Activated CD8-positive, alpha-beta T cell treated with anti-CD3 and anti-CD28 coated beads, Interleukin-2, amount 10 ng/mL, durations not matched to agents 7 days and 5 days (primary cell): Measurements from ENCODE around the gene TGFBR3L. TPM values are rescaled to one million over a fixed set of nuclear protein-coding genes. Genes with fewer than 3 reads are reported as not detected.

Source experiments
- ATAC-seq: fragments of 150-1000 bp; cut with Tn5 transposase; one replicate; pipeline ENCODE4 v1.10.0; 2021; ENCODE audit warnings: moderate library complexity
- CTCF ChIA-PET: fragments of 350-600 bp; sonication (Branson Sonifier 250); formaldehyde crosslinking; loops from one replicate; lab custom pipeline; 2021; ENCODE audit warnings: antibody characterized with exemption; lab: Charles Lee
- POLR2A ChIA-PET: fragments of 350-600 bp; sonication (Branson Sonifier 250); formaldehyde crosslinking; loops from one replicate; lab custom pipeline; 2021; ENCODE audit warnings: antibody characterized with exemption; lab: Charles Lee
- DNase-seq: peaks from one replicate; pipeline ENCODE4 v3.0.0-alpha.2; 2020
- H3K27ac Mint-ChIP-seq: one replicate; pipeline ENCODE4 v1.8.0; 2021; ENCODE audit warnings: mild to moderate bottlenecking, mixed read lengths
- H3K27me3 Mint-ChIP-seq: one replicate; pipeline ENCODE4 v1.8.0; 2021; ENCODE audit warnings: low read depth, mixed read lengths
- H3K36me3 Mint-ChIP-seq: one replicate; pipeline ENCODE4 v1.8.0; 2021; ENCODE audit warnings: low read depth, mixed read lengths
- H3K4me1 Mint-ChIP-seq: one replicate; pipeline ENCODE4 v1.8.0; 2021; ENCODE audit warnings: low read depth, mixed read lengths
- H3K4me3 Mint-ChIP-seq: one replicate; pipeline ENCODE4 v1.8.0; 2021; ENCODE audit warnings: mild to moderate bottlenecking, mixed read lengths
- H3K9me3 Mint-ChIP-seq: one replicate; pipeline ENCODE4 v1.8.0; 2022; ENCODE audit warnings: mixed read lengths; ENCODE audit not compliant: insufficient read depth
- total RNA-seq, 2 experiments: library from RNA; stranded (reverse); gene quantifications; one replicate each; pipeline ENCODE4 v1.2.3, GENCODE V29; 2021

TGFBR3L gene
- total RNA-seq, 2 experiments from 2014 or later, result 2.7 to 3.6 TPM

- Mint-ChIP-seq H3K4me3 (no peak overlapping the region), H3K36me3 (peaks cover 7% of the 10 kb centered on the region), H3K4me1 (peaks cover 16% of the 10 kb centered on the region), H3K9me3 (no peaks in the 10 kb centered on the region), H3K27me3 (no peaks in the 10 kb centered on the region), H3K27ac (no peak overlapping the region)
- DNase-seq, result no peak
- POLR2A ChIA-PET, result interaction anchor here (0.9 to 1.1 kb wide), 2 partner anchors 19 to 34 kb away, joined by 3 read pairs; no protein-coding TSS in a partner anchor
- CTCF ChIA-PET, result interaction anchor here (1.1 to 5.1 kb wide), 3 partner anchors 9 to 45 kb away, joined by 3 to 40 read pairs (median 4); no protein-coding TSS in a partner anchor
- no peak for ATAC-seq
Measured at GRCh38 chr19:7899751-7900378, 14.8 kb upstream of the TGFBR3L start.

DNA sequence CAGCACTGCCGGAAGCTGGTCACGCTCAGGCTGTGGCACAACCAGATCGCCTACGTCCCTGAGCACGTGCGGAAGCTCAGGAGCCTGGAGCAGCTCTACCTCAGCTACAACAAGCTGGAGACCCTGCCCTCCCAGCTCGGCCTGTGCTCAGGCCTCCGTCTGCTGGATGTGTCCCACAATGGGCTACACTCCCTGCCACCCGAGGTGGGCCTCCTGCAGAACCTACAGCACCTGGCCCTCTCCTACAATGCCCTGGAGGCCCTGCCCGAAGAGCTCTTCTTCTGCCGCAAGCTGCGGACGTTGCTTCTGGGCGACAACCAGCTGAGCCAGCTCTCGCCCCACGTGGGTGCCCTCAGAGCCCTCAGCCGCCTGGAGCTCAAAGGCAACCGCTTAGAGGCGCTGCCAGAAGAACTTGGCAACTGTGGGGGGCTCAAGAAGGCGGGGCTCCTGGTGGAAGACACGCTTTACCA, 14.2 kb upstream of the TGFBR3L start:
- peaks cover 21% of the 10 kb centered on the region for H3K4me1 Mint-ChIP-seq
- H3K9me3 Mint-ChIP-seq, result no peaks in the 10 kb centered on the region
- no peak overlapping the region for H3K27ac Mint-ChIP-seq
- no peaks in the 10 kb centered on the region for H3K27me3 Mint-ChIP-seq
- H3K4me3 Mint-ChIP-seq, result no peak overlapping the region
- ChIA-PET POLR2A (interaction anchor here (0.9 to 1.1 kb wide), 2 partner anchors 20 to 35 kb away, joined by 3 read pairs; no protein-coding TSS in a partner anchor), CTCF (interaction anchor here (1.1 to 5.1 kb wide), 3 partner anchors 9 to 44 kb away, joined by 3 to 40 read pairs (median 4); no protein-coding TSS in a partner anchor)
- peaks cover 11% of the 10 kb centered on the region for H3K36me3 Mint-ChIP-seq
- no peak for DNase-seq
- ATAC-seq, result no peak

GRCh38 chr19:7900931-7901330, 13.7 kb upstream of the TGFBR3L start:
- Mint-ChIP-seq H3K27me3 (no peaks in the 10 kb centered on the region), H3K27ac (no peak overlapping the region), H3K9me3 (no peaks in the 10 kb centered on the region), H3K36me3 (peaks cover 14% of the 10 kb centered on the region), H3K4me1 (peaks cover 25% of the 10 kb centered on the region), H3K4me3 (no peak overlapping the region)
- ATAC-seq (no peak), DNase-seq (no peak)
- CTCF ChIA-PET, result interaction anchor here (1.1 to 5.1 kb wide), 5 partner anchors 10 to 48 kb away, joined by 3 to 40 read pairs (median 4); partner anchors contain the start of gene TIMM44
- POLR2A ChIA-PET, result interaction anchor here (0.9 to 1.1 kb wide), 2 partner anchors 20 to 35 kb away, joined by 3 read pairs; no protein-coding TSS in a partner anchor

DNA sequence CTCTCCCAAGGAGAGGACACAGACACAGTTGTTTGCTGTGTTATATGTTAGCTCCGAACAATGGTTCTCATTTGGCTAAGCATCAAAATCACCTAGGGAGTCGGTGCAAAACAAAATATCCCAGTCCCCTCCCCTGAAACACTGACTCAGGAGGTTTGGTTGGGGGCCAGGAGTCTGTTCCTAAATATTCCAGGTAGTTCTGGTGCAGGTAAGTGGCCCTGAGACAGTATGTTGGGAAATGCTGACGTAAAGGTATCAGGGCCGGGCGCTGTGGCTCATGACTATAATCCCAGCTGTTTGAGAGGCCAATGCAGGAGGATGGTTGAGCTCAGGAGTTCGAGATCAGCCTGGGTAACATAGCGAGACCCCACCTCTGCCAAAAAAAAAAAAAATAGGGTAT, 13.3 kb upstream of the TGFBR3L start:
- H3K27me3 Mint-ChIP-seq, result no peaks in the 10 kb centered on the region
- ATAC-seq (no peak), DNase-seq (no peak)
- H3K27ac Mint-ChIP-seq, result no peak overlapping the region
- ChIA-PET CTCF (interaction anchor here (0.6 to 5.1 kb wide), 5 partner anchors 10 to 49 kb away, joined by 3 to 40 read pairs (median 4); partner anchors contain the start of gene TIMM44), POLR2A (no interaction called here)
- H3K36me3 Mint-ChIP-seq, result peaks cover 14% of the 10 kb centered on the region
- H3K4me1 Mint-ChIP-seq, result peaks cover 26% of the 10 kb centered on the region
- H3K9me3 Mint-ChIP-seq, result no peaks in the 10 kb centered on the region
- no peak overlapping the region for H3K4me3 Mint-ChIP-seq

GRCh38 chr19:7902796-7903243, 11.8 kb upstream of the TGFBR3L start:
- H3K4me3 Mint-ChIP-seq, result peak overlapping the region; percentile 84
- ChIA-PET CTCF (interaction anchor here (1.0 to 5.1 kb wide), 9 partner anchors 12 to 50 kb away, joined by 3 to 40 read pairs (median 4); partner anchors contain the start of genes SNAPC2 and TIMM44), POLR2A (interaction anchor here (0.6 to 1.5 kb wide), 5 partner anchors 13 to 91 kb away, joined by 3 to 9 read pairs (median 6); partner anchors contain the start of gene SNAPC2)
- H3K9me3 Mint-ChIP-seq, result no peaks in the 10 kb centered on the region
- DNase-seq, result no peak
- H3K4me1 Mint-ChIP-seq, result peaks cover 26% of the 10 kb centered on the region
- peaks cover 19% of the 10 kb centered on the region for H3K36me3 Mint-ChIP-seq
- peak overlapping the region; percentile 91 for H3K27ac Mint-ChIP-seq
- no peak for ATAC-seq
- no peaks in the 10 kb centered on the region for H3K27me3 Mint-ChIP-seq

DNA sequence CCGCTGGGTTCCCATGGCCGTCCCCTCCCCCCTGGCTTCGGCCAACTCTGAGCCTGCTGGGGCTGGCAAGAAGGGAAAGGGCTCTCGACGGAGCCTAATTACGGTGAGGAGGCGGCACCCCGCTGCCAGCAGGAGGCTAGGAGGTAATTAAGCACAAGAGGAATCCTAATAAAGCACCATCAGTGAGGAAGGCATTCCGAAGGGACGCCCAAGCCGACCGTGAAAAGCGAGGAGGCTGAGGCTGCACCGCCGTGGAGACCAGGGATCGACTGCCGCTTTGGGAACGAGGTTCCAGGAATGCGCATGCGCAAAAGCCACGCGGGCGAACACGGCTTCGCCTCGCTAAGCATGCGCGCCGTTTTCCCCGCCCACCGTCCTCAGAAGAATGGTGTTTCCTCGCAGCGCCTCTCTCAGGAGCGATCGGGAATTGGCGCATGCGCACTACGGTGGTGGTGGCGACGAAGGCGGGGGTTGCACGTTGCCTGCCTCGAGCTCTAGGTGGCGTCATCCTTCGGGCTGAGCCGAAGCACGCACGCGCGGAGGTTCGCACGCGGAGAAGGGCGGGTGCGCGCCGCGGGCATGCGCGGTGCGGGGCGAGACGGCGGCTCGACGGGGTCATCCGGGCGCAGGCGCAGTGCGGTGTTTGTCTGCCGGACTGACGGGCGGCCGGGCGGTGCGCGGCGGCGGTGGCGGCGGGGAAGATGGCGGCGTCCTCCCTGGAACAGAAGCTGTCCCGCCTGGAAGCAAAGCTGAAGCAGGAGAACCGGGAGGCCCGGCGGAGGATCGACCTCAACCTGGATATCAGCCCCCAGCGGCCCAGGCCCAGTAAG, 11.2 kb upstream of the TGFBR3L start, which contains the start of gene MAP2K7:
Gene MAP2K7, plus strand, starts transcription at position 634 of the 830 bp plus-strand sequence. Its CDS starts 68 bp downstream, at position 702.
- ChIA-PET CTCF (interaction anchor here (0.6 to 5.1 kb wide), 13 partner anchors 12 to 233 kb away, joined by 3 to 40 read pairs (median 3); partner anchors contain the start of genes SNAPC2 and TRAPPC5), POLR2A (interaction anchor here (0.6 to 1.5 kb wide), 9 partner anchors 9 to 1014 kb away, joined by 3 to 9 read pairs (median 3); partner anchors contain the start of genes SNAPC2, TGFBR3L and TIMM44)
- Mint-ChIP-seq H3K4me1 (peaks cover 26% of the 10 kb centered on the region), H3K27me3 (no peaks in the 10 kb centered on the region), H3K36me3 (peaks cover 19% of the 10 kb centered on the region), H3K9me3 (no peaks in the 10 kb centered on the region), H3K27ac (peak within 1 kb of the TSS; percentile 95), H3K4me3 (peak within 1 kb of the TSS; percentile 85)
- DNase-seq, result peak; percentile 100
- peak; percentile 86 for ATAC-seq

DNA sequence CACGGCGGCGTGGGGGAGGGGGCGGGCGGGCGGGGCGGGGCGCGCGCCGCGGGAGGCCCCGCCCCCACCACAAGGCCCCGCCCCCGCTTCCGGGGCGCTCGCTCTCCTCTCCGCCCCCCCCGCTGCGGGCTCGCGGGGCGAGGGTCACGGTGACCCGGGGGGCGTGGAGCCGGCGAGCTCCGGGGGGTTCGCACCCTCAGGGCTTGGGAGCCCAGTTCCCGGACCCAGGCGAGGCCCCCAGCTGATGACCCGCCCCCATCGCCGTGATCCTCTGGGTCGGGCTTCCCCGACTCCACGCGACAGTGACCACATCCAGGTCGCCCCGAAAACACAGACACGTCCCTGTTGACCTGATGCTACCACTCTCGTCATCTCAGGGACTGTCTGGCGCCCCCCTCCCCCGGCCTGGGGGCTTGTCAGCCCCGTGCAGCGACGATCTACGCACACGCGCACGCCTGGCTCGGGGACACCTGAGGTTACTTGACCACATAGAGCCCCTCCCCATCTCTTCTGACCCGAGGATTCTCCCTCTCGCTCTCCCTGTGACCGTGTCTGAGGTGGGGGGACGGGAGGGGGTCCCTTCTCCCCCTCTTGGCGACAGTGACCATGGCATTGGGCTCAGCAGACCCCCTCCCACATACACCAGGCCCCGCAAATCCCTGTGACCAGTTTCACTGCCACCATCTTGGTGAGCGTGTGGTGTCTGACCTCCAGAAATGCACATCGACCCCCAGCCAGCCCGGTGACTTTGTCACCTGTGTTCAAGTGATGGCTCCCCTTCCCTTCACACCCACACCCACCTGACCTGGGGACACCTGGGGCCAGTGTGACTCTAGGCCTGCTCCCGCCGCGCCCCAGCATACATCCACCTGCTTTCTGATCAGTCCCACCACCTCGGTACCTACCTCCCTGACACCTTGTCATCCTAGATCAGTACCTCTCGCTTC, 10.3 kb upstream of the TGFBR3L start:
- Mint-ChIP-seq H3K4me3 (peak overlapping the region; percentile 85), H3K27me3 (no peaks in the 10 kb centered on the region), H3K27ac (peak overlapping the region; percentile 95), H3K36me3 (peaks cover 19% of the 10 kb centered on the region), H3K9me3 (no peaks in the 10 kb centered on the region), H3K4me1 (peaks cover 26% of the 10 kb centered on the region)
- ATAC-seq (peak; percentile 57), DNase-seq (peak; percentile 75)
- ChIA-PET CTCF (interaction anchor here (0.6 to 5.1 kb wide), 13 partner anchors 12 to 234 kb away, joined by 3 to 40 read pairs (median 3); partner anchors contain the start of genes SNAPC2 and TRAPPC5), POLR2A (interaction anchor here (0.7 to 1.5 kb wide), 7 partner anchors 8 to 1015 kb away, joined by 3 to 9 read pairs (median 5); partner anchors contain the start of genes SNAPC2, TGFBR3L and TIMM44)

- Mint-ChIP-seq H3K27me3 (no peaks in the 10 kb centered on the region), H3K36me3 (peaks cover 19% of the 10 kb centered on the region), H3K9me3 (no peaks in the 10 kb centered on the region), H3K4me3 (peak overlapping the region; percentile 85), H3K27ac (peak overlapping the region; percentile 95), H3K4me1 (peaks cover 26% of the 10 kb centered on the region)
- DNase-seq, result no peak
- ChIA-PET CTCF (no interaction called here), POLR2A (no interaction called here)
- no peak for ATAC-seq
Measured at GRCh38 chr19:7905268-7905667, 9.4 kb upstream of the TGFBR3L start.

DNA sequence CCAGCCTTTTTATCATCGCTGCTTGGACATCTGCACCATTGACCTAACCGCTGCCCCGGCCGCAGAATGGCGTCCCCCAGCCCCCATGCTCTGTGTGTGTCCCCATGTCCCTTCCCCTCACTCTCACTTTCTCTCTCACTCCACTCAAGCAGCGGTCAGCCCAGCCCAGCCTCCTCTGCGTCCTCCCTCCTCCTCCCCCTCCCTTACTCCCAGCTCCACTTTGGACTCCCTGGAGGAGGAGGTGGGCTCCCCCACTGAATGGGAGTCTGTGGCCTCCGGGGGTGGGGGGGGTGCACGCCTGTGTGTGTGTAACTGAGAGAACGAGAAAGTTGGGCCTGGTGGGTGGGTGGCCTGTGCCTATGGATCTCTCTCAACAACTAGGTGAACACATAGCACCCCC, 8.8 kb upstream of the TGFBR3L start:
- Mint-ChIP-seq H3K9me3 (no peaks in the 10 kb centered on the region), H3K27ac (peak overlapping the region; percentile 60)
- ATAC-seq, result no peak

GRCh38 chr19:7907122-7907521, 7.5 kb upstream of the TGFBR3L start:
- Mint-ChIP-seq H3K4me3 (no peak overlapping the region), H3K36me3 (peaks cover 34% of the 10 kb centered on the region), H3K4me1 (peaks cover 26% of the 10 kb centered on the region), H3K27me3 (no peaks in the 10 kb centered on the region), H3K27ac (no peak overlapping the region), H3K9me3 (no peaks in the 10 kb centered on the region)
- DNase-seq (no peak), ATAC-seq (no peak)
- ChIA-PET POLR2A (interaction anchor here (0.7 kb wide), 1 partner anchor 44 kb away, joined by 3 read pairs; no protein-coding TSS in a partner anchor), CTCF (no interaction called here)

More for the DNA sequence above, 8.8 kb upstream of the TGFBR3L start:
- H3K4me1 Mint-ChIP-seq, result peaks cover 26% of the 10 kb centered on the region
- CTCF ChIA-PET, result no interaction called here
- H3K27me3 Mint-ChIP-seq, result no peaks in the 10 kb centered on the region
- H3K36me3 Mint-ChIP-seq, result peaks cover 24% of the 10 kb centered on the region
- peak overlapping the region; percentile 45 for H3K4me3 Mint-ChIP-seq
- DNase-seq, result no peak
- POLR2A ChIA-PET, result no interaction called here
